DND-41 (cell line): ENCODE measurements around the gene CERS6.

Source experiments
- CTCF ChIP-seq: IDR thresholded peaks from 2 replicates; pipeline ENCODE4 v1.5.1; 2012; ENCODE audit warnings: borderline replicate concordance, low read length, moderate library complexity, mild to moderate bottlenecking; ENCODE audit not compliant: poor library complexity, severe bottlenecking; ENCODE audit errors: extremely low read depth
- EZH2 ChIP-seq: IDR thresholded peaks from 3 replicates; pipeline ENCODE4 v1.6.1; 2012; ENCODE audit warnings: borderline replicate concordance, low read depth, mild to moderate bottlenecking, moderate library complexity, low read length, inconsistent platforms; ENCODE audit not compliant: severe bottlenecking

GRCh38 chr2:168729455-168729854 is 273.4 kb downstream of the CERS6 start:
- TF ChIP-seq CTCF (no peak), EZH2 (no peak)
